Body of pancreas (tissue), 4 donors: Measurements from ENCODE around the gene HOXA1. TPM values are rescaled to one million over a fixed set of nuclear protein-coding genes. Genes with fewer than 3 reads are reported as not detected.

Experiments
- ATAC-seq: fragments of 150-250 bp; one replicate; pipeline ENCODE4 v1.9.1; 2016
- DNase-seq, 4 donors: peaks; one replicate each; pipeline ENCODE4 v3.0.0-alpha.2; 2019
- H3K27ac ChIP-seq, 4 donors: fragments of 200-600 bp; sonication (generic); 1 replicate in 3 of 4; 2 replicates in 1 of 4; pipeline versions ENCODE4 v1.5.1 to v1.6.1; 2016 to 2019; ENCODE audit warnings: mild to moderate bottlenecking in 1 of 4, mixed read lengths in 1 of 4, moderate library complexity in 1 of 4
- H3K27me3 ChIP-seq, 2 donors: fragments of 200-600 bp; sonication (generic); one replicate each; pipeline ENCODE4 v1.6.0; 2016; ENCODE audit warnings: mild to moderate bottlenecking in 1 of 2
- H3K36me3 ChIP-seq, 2 donors: fragments of 200-600 bp; sonication (generic); replicated peaks in 1 of 2; 2 replicates each; pipeline ENCODE4 v1.5.1; 2016; ENCODE audit warnings: low read depth in 2 of 2; ENCODE audit not compliant: insufficient read depth in 1 of 2
- H3K4me1 ChIP-seq: fragments of 200-600 bp; sonication (generic); one replicate; pipeline ENCODE4 v1.6.0; 2016
- H3K4me3 ChIP-seq, 2 donors: fragments of 200-600 bp; sonication (generic); 1 replicate in 1 of 2; 2 replicates in 1 of 2; pipeline ENCODE4 v1.5.1; 2016 to 2019
- H3K9me3 ChIP-seq, 3 donors: fragments of 200-600 bp; sonication (generic); 1 replicate in 2 of 3; 2 replicates in 1 of 3; pipeline ENCODE4 v1.5.1; 2016
- CTCF ChIP-seq, 7 experiments: fragments of 450-650 bp in 4 of 7; fragments of 200-600 bp in 3 of 7; sonication (generic) in 3 of 7; IDR thresholded peaks; one replicate each; pipeline ENCODE4 v1.5.1; 2016 to 2019; ENCODE audit warnings: antibody characterized with exemption in 7 of 7
- POLR2A ChIP-seq, 3 donors: fragments of 450-650 bp; IDR thresholded peaks; one replicate each; pipeline ENCODE4 v1.6.1; 2016; ENCODE audit warnings: antibody characterized with exemption in 3 of 3, mild to moderate bottlenecking in 2 of 3
- WGBS, 2 donors: methylation state at CpG; one replicate each; pipeline ENCODE4 v1.1.5; 2017; 5-methylcytosine and 5-hydroxymethylcytosine counted together
- intact Hi-C: fragments of 100-400 bp; cut with DNase I; formaldehyde crosslinking; loops from one replicate; pipeline ENCODE4 v1.15.1; 2023
- total RNA-seq, 2 donors: library from RNA; depleted of rRNA; stranded (reverse); fragments of >200 nt; gene quantifications; one replicate each; pipeline ENCODE4 v1.1.0, GENCODE V29; 2016

The HOXA1 gene
- not detected for total RNA-seq

DNA sequence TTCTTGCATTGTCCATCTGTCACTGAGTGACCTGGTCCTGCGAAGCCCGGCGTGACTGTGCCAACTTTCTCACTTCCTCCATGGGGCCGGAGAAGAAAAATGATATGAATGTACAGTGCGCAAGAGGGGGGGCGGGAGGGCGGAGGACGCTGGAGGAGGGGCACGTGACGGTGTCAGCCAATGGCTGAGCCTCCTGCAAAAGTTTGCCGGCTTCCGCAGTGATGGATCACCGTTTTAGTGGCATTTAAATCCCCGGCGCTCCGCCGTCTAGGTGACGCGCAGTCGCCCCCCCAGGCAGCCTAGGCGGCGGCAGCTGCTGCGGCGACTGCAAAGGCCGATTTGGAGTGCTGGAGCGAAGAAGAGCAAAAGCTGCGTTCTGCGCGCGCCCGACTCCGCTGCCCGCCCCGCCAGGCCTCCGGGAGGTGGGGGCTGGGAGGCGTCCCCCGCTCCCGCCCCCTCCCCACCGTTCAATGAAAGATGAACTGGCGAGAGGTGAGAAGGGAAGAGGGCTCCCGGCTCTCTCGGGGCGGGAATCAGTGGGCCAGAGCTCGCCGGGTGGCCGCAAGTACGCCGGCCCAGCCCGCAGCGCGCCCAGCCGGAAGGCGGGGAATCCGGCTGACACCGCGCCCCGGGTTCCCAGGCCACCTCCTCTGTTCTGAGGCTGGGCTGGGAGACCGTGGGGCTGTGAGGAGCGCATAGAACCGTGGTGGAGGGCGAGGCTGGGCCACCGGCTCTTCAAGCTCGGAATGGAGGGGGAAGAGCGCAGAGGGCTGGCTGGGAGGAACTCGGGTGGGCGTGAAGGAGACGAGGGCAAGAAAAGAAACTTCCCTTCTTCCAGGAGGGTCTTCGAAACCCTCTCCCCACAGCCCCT is at the start of gene HOXA1:
Gene HOXA1, minus strand, starts transcription at position 104 of the 871 bp plus-strand sequence. Its CDS starts 88 bp downstream, at position 16.
- Histone ChIP-seq H3K4me3 (peak within 1 kb of the TSS; percentile 28 to 32), H3K9me3 (no peaks in the 10 kb centered on the region), H3K27me3 (peaks cover 9 to 50% of the 10 kb centered on the region in 2 donors), H3K36me3 (no peaks in the 10 kb centered on the region), H3K27ac (peak within 1 kb of the TSS in 3 of 4 donors; percentile 33 to 76 (median 60)), H3K4me1 (peaks cover 22% of the 10 kb centered on the region)
- TF ChIP-seq CTCF (IDR thresholded peaks at IDR 0.05) (no peak), POLR2A (IDR thresholded peaks at IDR 0.05) (peak; percentile 10 to 40 (median 38))
- WGBS, 2 donors, result 3 to 4% methylated on average over 37 to 66 of the region's 68 CpGs
- ATAC-seq (peak; percentile 60), DNase-seq (peak; percentile 40 to 67 (median 54))
- intact Hi-C loops, result no loop called here

- no peaks in the 10 kb centered on the region for H3K9me3 ChIP-seq
- H3K27ac ChIP-seq, result no peak overlapping the region
- TF ChIP-seq POLR2A (IDR thresholded peaks at IDR 0.05) (no peak), CTCF (IDR thresholded peaks at IDR 0.05) (no peak)
- H3K36me3 ChIP-seq, result no peaks in the 10 kb centered on the region
- peaks cover 37% of the 10 kb centered on the region for H3K4me1 ChIP-seq
- DNase-seq (no peak), ATAC-seq (no peak)
- peaks cover 0 to 82% of the 10 kb centered on the region in 2 donors for H3K27me3 ChIP-seq
- WGBS, 2 donors, result 19 to 20% methylated on average over 42 to 47 of the region's 47 CpGs
- intact Hi-C loops, result no loop called here
- no peak overlapping the region for H3K4me3 ChIP-seq
Measured at GRCh38 chr7:27145165-27145913, 49.5 kb upstream of the HOXA1 start.

GRCh38 chr7:27144781-27145164 is 49.0 kb upstream of the HOXA1 start:
- H3K9me3 ChIP-seq, result no peaks in the 10 kb centered on the region
- no peak overlapping the region for H3K27ac ChIP-seq
- no peak for DNase-seq
- TF ChIP-seq CTCF (IDR thresholded peaks at IDR 0.05) (no peak), POLR2A (IDR thresholded peaks at IDR 0.05) (no peak)
- no peak for ATAC-seq
- intact Hi-C loops, result no loop called here
- H3K4me3 ChIP-seq, result no peak overlapping the region
- H3K27me3 ChIP-seq, result peaks cover 0 to 88% of the 10 kb centered on the region in 2 donors
- peaks cover 36% of the 10 kb centered on the region for H3K4me1 ChIP-seq
- H3K36me3 ChIP-seq, result no peaks in the 10 kb centered on the region
- WGBS, 2 donors, result 6 to 18% methylated on average over 7 to 31 of the region's 31 CpGs

DNA sequence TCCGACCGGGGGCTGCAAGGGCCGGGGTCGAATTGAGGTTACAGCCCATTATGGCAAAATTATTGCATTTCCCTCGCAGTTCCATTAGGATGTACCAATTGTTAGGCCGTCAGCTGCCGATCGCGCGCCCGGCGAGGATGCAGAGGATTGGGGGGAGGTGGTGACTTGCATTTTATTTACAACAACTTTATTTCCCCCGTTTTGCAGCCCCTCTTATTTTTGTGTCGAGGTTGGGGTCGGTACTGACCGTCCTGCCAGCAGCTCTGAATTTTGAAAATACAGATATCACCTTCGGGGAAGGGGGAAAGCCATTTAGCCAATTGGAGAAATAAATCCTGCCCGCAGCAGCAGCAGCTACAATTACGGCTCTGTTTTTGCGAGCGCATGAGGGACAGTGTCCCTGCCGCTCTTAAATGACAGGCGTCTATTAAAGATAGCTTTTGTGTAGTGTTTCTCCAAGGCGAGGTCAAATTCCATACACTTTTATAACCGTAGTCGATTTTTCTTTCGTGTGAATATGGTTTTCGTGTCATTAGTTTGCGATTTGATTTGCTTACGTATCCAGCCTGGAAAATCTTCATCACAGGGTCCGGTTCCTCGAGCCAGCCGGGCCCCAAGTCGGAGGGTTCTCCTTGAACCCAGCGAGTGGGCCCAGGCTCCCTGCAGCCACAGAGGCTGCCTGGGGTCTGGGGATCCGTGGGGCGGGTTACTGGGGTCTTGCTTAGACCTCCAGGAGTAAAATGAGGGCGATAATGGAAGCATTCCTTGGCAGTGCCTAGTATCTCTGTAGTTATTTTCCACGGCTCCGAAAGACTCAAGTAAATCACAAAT is 48.4 kb upstream of the HOXA1 start:
- ATAC-seq (no peak), DNase-seq (no peak)
- Histone ChIP-seq H3K9me3 (no peaks in the 10 kb centered on the region), H3K27me3 (peaks cover 0 to 90% of the 10 kb centered on the region in 2 donors), H3K36me3 (no peaks in the 10 kb centered on the region), H3K4me3 (no peak overlapping the region), H3K4me1 (peaks cover 41% of the 10 kb centered on the region), H3K27ac (no peak overlapping the region)
- intact Hi-C loops, result no loop called here
- WGBS, 2 donors, result 22 to 28% methylated on average over 34 to 40 of the region's 40 CpGs
- TF ChIP-seq POLR2A (IDR thresholded peaks at IDR 0.05) (no peak), CTCF (IDR thresholded peaks at IDR 0.05) (no peak)
